ENCODE data around the gene TSC22D4.

Gene TSC22D4

DNA sequence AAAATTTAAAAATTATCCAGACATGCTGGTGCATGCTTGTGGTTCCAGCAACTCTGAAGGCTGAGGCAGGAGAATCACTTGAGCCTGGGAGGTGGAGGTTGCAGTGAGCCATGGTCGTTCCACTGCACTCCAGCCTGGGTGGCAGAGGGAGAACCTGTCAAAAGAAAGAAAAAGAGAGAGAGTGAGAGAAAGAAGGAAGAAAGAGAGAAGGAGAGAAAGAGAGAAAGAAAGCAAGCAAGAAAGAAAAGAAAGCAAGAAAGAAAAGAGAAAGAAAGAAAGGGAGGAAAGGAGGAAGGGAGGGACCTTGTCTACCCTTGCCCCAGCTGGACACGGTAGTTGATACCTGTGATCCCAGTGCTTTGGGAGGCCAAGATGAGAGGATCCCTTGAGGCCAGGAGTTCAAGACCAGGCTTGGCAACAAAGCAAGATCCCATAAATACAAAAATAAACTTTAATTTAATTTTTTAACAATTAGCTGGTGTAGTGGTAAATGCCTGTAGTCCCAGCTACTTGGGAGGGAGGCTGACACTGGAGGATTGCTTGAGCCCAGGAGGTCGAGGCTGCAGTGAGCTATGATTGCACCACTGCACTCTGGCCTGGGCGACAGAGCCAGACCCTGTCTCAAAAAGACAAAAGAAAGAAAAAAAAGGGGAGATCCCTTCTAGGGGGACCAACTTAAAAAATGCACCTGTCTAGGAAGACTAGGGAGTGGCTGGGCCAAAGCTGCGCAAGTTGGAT is 13.9 kb upstream of the TSC22D4 start:
- DNase-seq: no peak

DNA sequence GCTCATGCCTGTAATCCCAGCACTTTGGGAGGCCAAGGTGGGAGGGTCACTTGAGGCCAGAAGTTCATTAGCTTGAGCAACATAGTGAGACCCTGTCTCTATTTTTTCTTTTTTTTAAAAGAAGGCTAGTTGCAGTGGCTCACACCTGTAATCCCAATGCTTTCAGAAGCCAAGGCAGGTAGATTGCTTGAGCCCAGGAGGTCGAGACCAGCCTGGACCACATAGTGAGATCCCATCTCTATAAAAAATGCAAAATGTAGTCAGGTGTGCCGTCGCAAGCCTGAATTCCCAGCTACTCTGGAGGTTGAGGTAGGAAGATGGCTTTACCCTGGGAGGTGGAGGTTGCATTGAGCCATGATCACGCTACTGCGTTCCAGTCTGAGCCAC is 12.2 kb upstream of the TSC22D4 start:
- no peak for DNase-seq

DNA sequence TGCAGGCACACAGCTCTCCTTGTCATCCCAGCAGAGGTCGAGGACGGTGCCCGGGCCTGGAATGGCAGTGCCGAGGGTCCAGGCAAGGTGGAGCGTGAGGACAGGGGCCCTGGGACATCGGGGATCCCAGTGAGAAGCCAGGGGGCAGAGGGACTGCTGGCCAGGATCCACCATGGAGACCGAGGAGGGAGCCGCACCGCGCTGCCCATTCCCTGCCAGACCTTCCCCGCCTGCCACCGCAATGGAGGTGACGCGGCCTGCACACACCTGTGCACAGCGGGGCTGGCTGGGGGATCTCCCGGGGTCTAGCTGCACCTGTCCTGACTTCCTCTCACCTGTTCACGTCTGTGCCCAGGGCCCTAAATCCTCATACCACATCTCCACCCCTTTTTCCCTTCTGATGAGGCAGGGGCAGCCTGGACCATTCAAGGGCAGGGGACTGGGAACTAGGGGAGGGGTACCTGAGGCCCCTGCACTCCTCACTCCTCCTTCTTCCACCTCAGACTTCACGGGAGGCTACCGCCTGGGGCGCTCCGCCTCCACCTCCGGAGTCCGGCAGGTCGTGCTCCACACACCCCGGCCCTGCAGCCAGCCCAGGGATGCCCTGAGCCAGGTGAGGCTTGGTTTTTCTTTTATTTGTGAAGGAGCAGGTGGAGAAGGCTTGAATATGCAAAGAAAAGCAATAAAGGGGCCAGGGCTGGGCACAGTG is 11.6 kb upstream of the TSC22D4 start:
- DNase-seq: no peak

GRCh38 chr7:100489824-100490223 is 10.8 kb upstream of the TSC22D4 start:
- DNase-seq: peak; percentile 58

GRCh38 chr7:100489121-100489520 is 10.1 kb upstream of the TSC22D4 start:
- DNase-seq: no peak

DNA sequence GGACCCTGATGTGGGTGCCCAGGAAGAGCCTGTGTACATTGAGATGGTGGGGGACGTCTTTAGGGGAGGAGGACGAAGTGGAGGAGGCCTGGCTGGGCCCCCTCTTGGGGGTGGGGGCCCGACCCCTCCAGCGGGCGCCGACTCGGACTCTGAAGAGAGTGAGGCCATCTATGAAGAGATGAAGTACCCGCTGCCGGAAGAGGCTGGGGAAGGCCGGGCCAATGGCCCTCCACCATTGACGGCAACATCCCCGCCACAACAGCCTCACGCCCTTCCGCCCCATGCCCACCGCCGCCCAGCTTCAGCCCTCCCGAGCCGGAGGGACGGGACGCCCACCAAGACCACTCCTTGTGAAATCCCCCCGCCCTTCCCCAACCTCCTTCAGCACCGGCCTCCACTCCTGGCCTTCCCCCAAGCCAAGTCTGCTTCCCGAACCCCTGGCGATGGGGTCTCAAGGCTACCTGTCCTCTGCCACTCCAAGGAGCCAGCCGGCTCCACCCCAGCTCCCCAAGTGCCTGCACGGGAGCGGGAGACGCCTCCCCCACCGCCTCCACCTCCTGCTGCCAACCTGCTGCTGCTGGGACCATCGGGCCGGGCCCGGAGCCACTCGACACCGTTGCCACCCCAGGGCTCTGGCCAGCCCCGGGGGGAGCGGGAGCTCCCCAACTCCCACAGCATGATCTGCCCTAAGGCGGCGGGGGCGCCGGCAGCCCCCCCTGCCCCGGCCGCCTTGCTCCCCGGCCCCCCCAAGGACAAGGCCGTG is 9.5 kb upstream of the TSC22D4 start:
- no peak for DNase-seq

- no peak for DNase-seq
Observed at GRCh38 chr7:100486753-100487446, 7.9 kb upstream of the TSC22D4 start.

DNA sequence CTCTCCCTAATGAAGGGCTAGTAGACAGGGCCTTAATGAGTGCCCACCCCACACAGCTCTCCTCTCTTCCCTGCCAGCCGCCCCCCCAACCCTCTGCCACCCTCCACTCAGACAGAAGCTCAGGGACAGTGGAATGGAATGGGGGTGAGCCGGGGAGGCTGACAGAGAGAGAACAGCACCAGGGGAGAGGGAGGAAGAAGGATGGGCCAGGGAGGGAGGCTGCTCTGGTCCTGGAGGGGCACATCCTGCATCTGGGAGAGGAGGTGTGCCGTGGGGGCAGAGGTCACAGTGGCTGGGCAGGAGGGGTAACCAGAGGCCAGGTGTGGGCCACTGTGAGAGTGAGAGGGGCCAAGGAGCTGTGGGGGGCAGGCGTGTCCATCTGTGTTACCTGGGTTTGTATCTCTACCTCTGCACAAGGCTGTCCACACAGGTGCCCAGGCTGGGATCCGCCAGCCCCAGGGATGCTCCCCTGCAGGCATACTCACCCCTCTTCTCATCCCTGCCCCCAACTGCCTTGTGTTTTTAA is 7.2 kb upstream of the TSC22D4 start:
- DNase-seq: no peak

DNA sequence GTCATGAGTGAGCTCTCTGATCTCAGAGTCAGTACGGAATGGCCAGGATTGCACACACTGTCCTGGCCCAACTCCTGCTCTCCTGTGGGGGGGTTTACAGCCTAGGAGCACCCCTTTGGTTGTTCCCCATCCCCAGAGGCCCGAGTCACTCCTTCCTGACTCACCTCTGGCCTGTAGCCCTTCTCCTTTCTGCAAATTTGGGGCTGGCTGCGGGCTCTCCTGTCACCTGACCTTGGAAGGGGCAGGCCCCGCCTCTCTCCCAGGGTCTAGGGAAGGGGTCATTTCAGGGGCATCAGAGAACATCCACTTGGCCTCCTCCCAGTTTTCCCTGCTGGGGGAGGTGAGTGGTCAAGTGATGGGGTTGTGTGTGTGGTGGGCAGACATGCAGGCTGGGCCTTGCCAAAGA is 6.5 kb upstream of the TSC22D4 start:
- DNase-seq: no peak

GRCh38 chr7:100484673-100485045 is 5.6 kb upstream of the TSC22D4 start:
- DNase-seq: no peak

- DNase-seq: peak; percentile 68
Observed at GRCh38 chr7:100483722-100484672, 5.0 kb upstream of the TSC22D4 start, which contains the start of gene NYAP1. TSS of gene NYAP1 (plus strand) at chr7:100483927. CDS start at chr7:100485312, 1,385 bp downstream.

GRCh38 chr7:100483090-100483721 is 4.2 kb upstream of the TSC22D4 start:
- DNase-seq: peak; percentile 85

DNA sequence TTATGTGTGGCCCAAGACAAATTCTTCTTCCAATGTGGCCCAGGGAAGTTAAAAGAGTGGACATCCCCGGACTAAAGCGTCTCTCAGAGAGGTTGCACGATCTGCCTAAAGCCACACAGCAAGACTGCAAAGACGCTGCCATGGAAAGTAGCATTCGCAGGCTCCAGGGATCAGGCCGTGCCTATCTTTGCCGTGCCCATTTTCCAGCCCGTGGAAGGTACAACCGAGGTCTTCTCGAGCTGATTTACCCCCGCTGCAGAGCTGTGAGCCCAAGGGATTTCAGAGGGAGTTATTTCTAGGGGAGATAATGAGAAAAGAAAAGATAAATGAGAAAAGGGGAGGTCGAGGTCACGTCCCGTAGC is 3.7 kb upstream of the TSC22D4 start:
- no peak for DNase-seq

DNA sequence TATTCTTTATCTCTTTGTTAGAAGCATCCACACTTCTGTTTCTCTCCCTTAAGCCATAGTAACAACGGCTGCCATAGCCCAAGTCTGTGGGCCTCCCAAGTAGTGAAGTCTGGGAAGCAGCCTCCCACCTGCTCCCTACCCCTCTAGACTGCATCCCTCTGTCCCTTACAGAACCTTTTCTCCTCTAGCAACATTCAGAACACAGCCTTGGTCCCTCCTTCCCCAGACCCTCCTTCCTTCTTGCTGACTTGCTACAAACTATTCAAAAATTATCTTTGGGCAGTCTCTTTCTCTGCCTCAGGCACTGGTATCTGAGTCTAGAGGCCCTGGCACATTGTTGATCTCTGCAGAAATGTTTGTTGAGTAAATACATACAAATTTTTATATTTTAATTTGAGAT is 2.5 kb upstream of the TSC22D4 start:
- DNase-seq: no peak

- DNase-seq: no peak
Observed at GRCh38 chr7:100477871-100478267, 1.1 kb downstream of the TSC22D4 start.

DNA sequence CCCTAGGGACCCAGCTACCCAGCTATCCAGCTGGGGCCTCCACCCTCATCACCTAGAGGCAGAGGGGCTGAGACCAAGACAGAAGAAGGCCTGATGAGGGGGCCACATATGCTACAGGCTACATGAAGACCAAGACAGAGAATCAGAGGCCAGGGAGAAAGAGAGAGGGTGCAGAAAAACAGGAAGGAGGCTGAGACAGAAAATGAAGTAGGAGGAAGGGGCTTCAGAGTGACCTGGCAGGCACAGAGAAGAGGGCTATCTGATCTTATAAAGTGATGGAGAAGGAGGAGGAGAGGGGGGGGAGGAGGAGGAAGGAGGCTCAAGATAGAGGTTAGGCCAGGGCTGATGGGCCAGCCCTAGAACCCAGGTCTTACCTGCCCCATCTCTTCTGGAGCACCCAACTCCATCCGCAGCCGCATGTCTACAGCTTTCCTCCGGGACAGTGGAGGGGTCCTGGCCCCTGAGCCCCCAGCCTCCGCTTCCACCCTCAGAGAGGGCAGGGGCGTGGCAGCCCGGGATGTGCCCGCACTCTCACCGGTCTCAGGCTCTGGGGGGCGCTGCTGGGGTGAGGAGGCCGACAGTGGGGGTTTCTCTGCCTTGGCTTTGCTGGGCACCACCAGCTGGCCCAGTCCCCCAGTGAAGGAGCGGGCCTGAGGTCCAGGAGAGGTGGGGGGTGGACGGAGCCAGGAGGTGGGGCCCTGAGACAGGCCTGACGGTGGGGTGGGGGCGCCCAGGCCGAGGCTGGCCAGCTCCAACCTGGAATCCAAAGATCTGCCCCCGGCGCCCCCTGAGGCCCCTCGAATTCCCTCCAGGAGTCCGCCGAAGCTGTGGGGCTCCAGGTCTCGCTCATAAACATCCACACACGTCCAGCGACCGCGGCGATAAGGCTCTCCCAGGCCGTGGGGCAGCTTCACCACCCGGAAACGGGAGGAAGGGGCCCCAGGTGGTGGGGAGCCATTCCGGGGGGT is 1.8 kb downstream of the TSC22D4 start:
- DNase-seq: peak; percentile 40

DNA sequence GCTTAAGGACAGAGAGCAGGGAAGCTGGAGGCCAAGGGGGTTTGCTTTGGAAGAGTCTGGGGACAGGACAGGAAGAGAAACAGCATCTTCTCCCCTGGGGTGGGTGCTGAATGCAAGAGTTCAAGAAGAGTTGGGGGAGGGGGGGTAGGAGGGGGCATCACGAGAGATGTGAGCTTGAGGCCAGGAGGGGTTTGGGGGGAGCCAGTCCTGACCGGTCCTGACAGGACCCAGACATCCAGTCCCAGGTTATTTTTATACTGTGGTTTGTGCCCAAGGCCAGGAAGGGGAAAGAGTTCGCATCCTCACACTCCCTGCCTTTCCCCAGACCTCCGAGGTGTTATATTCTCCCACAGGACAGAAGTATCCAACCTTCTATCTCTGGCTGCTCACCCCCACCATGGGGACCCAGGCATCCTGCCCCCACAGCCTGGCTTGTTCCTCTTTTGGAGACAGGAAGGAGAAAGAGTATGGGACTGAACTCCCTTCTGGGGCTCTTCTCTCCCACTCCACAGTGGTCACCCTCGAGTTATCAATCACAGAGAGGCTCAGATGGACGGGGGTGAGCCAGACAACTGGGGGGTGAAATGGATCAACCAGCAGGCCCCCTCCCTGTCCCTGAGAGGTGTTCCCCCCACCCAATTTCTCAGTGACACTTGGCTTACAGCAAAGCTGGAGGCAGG is 2.8 kb downstream of the TSC22D4 start:
- no peak for DNase-seq

GRCh38 chr7:100475549-100475948 is 3.5 kb downstream of the TSC22D4 start:
- DNase-seq: no peak

GRCh38 chr7:100472854-100473499 is 6.0 kb downstream of the TSC22D4 start:
- DNase-seq: peak; percentile 23
